Stimulated activated CD8-positive, alpha-beta memory T cell treated with anti-CD3 and anti-CD28 coated beads, Interleukin-4, amount 100 ng/mL, for 4 hours (primary cell): ENCODE measurements around the gene SLC41A3.
"Not testable (repeated sequence)": the region's sequence is repeated elsewhere in the genome, so short reads cannot be mapped to it uniquely, and the experiment has no call there.

Source experiments
- DNase-seq, 2 donors: peaks; one replicate each; pipeline ENCODE4 v3.0.0-alpha.2; 2020; ENCODE audit warnings: low read depth in 2 of 2, low spot score in 1 of 2

Gene SLC41A3

GRCh38 chr3:125960456-125961288, 123.3 kb downstream of the SLC41A3 start:
- no peak for DNase-seq

GRCh38 chr3:125960066-125960424, 123.9 kb downstream of the SLC41A3 start:
- no peak for DNase-seq

- DNase-seq, result no peak
Observed at GRCh38 chr3:125959317-125960065, 124.4 kb downstream of the SLC41A3 start.

- DNase-seq, result no peak
Observed at GRCh38 chr3:125958511-125959316, 125.2 kb downstream of the SLC41A3 start.

GRCh38 chr3:125957674-125958510, 126.0 kb downstream of the SLC41A3 start:
- no peak for DNase-seq

GRCh38 chr3:125957020-125957419, 126.9 kb downstream of the SLC41A3 start:
- not testable (repeated sequence) for DNase-seq
